ENCODE data around the gene ADH6.

Gene ADH6

DNA sequence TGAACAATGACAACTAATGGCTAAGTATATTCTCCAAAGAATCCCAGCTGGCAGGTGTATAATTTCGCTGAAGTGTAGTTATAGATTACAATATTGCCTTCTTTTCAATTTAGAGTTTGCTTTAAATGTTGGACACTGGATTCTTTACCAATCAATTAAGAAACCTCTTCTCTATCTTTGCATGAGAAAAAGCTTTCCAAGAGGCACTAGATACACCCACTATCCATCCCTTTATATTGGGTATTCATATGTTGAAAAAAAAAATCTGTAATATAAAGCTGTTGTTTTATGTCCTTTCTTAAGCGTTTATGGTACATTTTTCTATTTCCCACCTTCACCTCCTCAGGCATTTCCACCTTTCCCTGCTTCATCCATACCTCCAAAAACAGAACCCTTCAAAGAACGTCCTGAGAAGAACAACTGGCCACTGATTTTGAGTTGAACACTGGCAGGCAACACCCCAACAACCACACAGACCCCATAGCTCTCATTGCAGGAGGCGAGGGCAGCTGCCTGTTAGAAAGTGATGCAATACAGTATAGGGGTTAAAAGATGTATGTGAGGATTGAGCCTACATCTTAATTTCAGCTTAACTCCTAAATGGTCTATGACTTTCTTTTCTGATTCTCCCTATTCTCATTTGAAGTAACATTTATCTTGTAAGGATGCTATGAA is 11.8 kb downstream of the ADH6 start:
- no peaks in the 10 kb centered on the region for H3K36me3 ChIP-seq (ENCODE audit: control insufficient read depth, insufficient read depth, low read length)
- H3K9ac ChIP-seq, result no peak overlapping the region
- no peaks in the 10 kb centered on the region for H3K4me1 ChIP-seq
- H3K4me2 ChIP-seq (ENCODE audit: low read length), result no peak overlapping the region
- TF ChIP-seq, protein P1, sequence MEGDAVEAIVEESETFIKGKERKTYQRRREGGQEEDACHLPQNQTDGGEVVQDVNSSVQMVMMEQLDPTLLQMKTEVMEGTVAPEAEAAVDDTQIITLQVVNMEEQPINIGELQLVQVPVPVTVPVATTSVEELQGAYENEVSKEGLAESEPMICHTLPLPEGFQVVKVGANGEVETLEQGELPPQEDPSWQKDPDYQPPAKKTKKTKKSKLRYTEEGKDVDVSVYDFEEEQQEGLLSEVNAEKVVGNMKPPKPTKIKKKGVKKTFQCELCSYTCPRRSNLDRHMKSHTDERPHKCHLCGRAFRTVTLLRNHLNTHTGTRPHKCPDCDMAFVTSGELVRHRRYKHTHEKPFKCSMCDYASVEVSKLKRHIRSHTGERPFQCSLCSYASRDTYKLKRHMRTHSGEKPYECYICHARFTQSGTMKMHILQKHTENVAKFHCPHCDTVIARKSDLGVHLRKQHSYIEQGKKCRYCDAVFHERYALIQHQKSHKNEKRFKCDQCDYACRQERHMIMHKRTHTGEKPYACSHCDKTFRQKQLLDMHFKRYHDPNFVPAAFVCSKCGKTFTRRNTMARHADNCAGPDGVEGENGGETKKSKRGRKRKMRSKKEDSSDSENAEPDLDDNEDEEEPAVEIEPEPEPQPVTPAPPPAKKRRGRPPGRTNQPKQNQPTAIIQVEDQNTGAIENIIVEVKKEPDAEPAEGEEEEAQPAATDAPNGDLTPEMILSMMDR (IDR thresholded peaks at IDR 0.05), result no peak
- no peak overlapping the region for H3K4me3 ChIP-seq (ENCODE audit: low read depth, low read length)
- no peaks in the 10 kb centered on the region for H3K9me3 ChIP-seq (ENCODE audit: control insufficient read depth, low read length)
- H3K79me2 ChIP-seq, result no peaks in the 10 kb centered on the region
- H3K27ac ChIP-seq, result no peak overlapping the region
- H3K27me3 ChIP-seq (ENCODE audit: control insufficient read depth, insufficient read depth, low read length), result no peaks in the 10 kb centered on the region
- H2AFZ ChIP-seq, result no peak overlapping the region

DNA sequence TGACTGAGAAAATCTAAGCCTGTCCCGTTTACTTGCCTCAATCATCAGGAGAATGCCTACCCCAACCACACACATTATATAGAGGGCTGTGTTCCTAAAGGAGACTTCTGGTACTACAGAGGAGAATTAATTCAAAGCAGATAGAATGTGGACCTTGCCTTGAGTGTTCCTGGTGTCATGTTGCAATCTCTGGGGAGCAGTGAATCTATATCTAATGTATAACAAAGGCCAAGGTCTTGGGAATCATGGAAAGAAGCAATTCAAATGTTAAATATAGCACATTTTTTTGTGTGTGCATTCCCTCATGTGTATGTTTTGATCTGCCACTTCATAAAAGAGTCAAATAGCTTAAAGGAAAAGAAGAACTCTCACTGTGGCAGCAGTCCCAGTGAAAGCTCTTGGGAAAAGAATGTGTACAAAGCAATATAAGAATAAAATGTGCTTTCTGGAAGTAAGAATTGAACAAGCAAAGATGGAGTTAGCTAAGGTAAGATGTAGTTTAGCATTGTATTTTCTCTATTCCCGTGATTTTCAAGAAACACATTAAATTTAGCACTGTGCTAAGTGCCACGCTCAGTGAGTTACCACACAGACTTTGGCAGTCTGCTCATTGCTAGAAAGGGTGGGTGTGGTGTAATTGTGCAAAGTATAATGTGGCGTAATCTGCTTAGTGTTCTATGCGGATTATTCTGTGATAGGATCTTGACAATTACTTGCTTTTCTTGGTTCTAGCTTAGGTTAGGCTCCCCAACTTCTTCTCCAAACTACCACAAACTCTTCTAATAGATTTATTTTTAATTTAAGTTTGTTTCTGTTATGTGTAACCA is 13.7 kb downstream of the ADH6 start:
- no peak overlapping the region for H3K4me3 ChIP-seq (ENCODE audit: low read depth, low read length)
- TF ChIP-seq, protein P1 (IDR thresholded peaks at IDR 0.05), result no peak
- H3K9me3 ChIP-seq (ENCODE audit: control insufficient read depth, low read length), result no peaks in the 10 kb centered on the region
- H3K4me1 ChIP-seq, result no peaks in the 10 kb centered on the region
- H3K36me3 ChIP-seq (ENCODE audit: control insufficient read depth, insufficient read depth, low read length), result no peaks in the 10 kb centered on the region
- H3K4me2 ChIP-seq (ENCODE audit: low read length), result no peak overlapping the region
- H3K27ac ChIP-seq, result no peak overlapping the region
- H3K79me2 ChIP-seq, result no peaks in the 10 kb centered on the region
- no peak overlapping the region for H2AFZ ChIP-seq
- no peak overlapping the region for H3K9ac ChIP-seq
- H3K27me3 ChIP-seq (ENCODE audit: control insufficient read depth, insufficient read depth, low read length), result no peaks in the 10 kb centered on the region

DNA sequence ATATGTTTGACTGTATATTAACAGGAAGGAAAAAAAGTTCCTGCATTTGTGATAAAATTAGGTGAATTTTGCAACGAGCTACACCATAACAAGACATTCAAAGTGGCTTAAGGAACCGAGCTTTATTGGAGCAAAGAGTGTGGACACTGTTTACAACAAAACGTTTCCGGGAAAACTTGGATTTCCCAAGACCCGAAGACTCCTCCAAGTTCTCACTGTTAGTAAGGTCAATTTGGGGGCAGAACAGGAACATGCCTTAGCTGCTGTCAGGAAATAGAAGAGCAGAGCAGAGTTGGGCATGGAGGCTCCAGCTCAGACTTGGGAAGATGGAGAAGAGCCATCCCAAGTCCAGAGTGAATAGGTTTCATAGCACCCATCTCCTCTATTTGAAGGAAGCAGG is 16.5 kb downstream of the ADH6 start:
- H3K4me2 ChIP-seq (ENCODE audit: low read length), result no peak overlapping the region
- H3K79me2 ChIP-seq, result no peaks in the 10 kb centered on the region
- no peaks in the 10 kb centered on the region for H3K4me1 ChIP-seq
- no peak overlapping the region for H3K27ac ChIP-seq
- H3K36me3 ChIP-seq (ENCODE audit: control insufficient read depth, insufficient read depth, low read length), result no peaks in the 10 kb centered on the region
- no peak overlapping the region for H2AFZ ChIP-seq
- H3K9me3 ChIP-seq (ENCODE audit: control insufficient read depth, low read length), result no peaks in the 10 kb centered on the region
- H3K9ac ChIP-seq, result no peak overlapping the region
- no peak overlapping the region for H3K4me3 ChIP-seq (ENCODE audit: low read depth, low read length)
- no peaks in the 10 kb centered on the region for H3K27me3 ChIP-seq (ENCODE audit: control insufficient read depth, insufficient read depth, low read length)
- TF ChIP-seq, protein P1 (IDR thresholded peaks at IDR 0.05), result no peak

GRCh38 chr4:99202094-99202493 is 17.0 kb downstream of the ADH6 start:
- no peak overlapping the region for H3K27ac ChIP-seq
- no peaks in the 10 kb centered on the region for H3K9me3 ChIP-seq (ENCODE audit: control insufficient read depth, low read length)
- TF ChIP-seq, protein P1 (IDR thresholded peaks at IDR 0.05), result no peak
- no peak overlapping the region for H3K4me2 ChIP-seq (ENCODE audit: low read length)
- H3K4me1 ChIP-seq, result no peaks in the 10 kb centered on the region
- no peaks in the 10 kb centered on the region for H3K27me3 ChIP-seq (ENCODE audit: control insufficient read depth, insufficient read depth, low read length)
- no peaks in the 10 kb centered on the region for H3K79me2 ChIP-seq
- H2AFZ ChIP-seq, result no peak overlapping the region
- H3K9ac ChIP-seq, result no peak overlapping the region
- H3K4me3 ChIP-seq (ENCODE audit: low read depth, low read length), result no peak overlapping the region
- no peaks in the 10 kb centered on the region for H3K36me3 ChIP-seq (ENCODE audit: control insufficient read depth, insufficient read depth, low read length)

Measured in parathyroid adenoma (tissue), 2 donors.